A673 (cell line): Measurements from ENCODE around the gene EEPD1. TPM values are rescaled to one million over a fixed set of nuclear protein-coding genes. Genes with fewer than 3 reads are reported as not detected.
"Not testable (repeated sequence)": the region's sequence is repeated elsewhere in the genome, so short reads cannot be mapped to it uniquely, and the experiment has no call there.

Experiments used
- BruUV-seq: library from RNA; stranded (reverse); fragments of 400-500 nt; replicated peaks from 2 replicates; lab custom pipeline; 2021; lab: Mats Ljungman, UMichigan
- CTCF ChIA-PET: fragments of 300-600 bp; sonication (Branson Sonifier 250); formaldehyde crosslinking; loops from one replicate; lab custom pipeline; 2022; ENCODE audit warnings: antibody characterized with exemption; lab: Charles Lee
- POLR2A ChIA-PET: fragments of 300-600 bp; sonication (Branson Sonifier 250); formaldehyde crosslinking; loops from one replicate; lab custom pipeline; 2022; ENCODE audit warnings: antibody characterized with exemption; ENCODE audit not compliant: low non-redundant PET; lab: Charles Lee
- DNase-seq: peaks from one replicate; pipeline ENCODE4 v3.0.0-alpha.2; 2015; ENCODE audit warnings: low spot score
- H3K27ac ChIP-seq: fragments of 200-600 bp; sonication (generic); 2 replicates; pipeline ENCODE4 v1.5.1; 2016; ENCODE audit warnings: mixed run types, low read depth, mild to moderate bottlenecking, mixed read lengths, antibody characterized with exemption, low read length; ENCODE audit not compliant: poor library complexity, severe bottlenecking
- H3K27me3 ChIP-seq: fragments of 200-600 bp; sonication (generic); replicated peaks from 2 replicates; pipeline ENCODE4 v1.6.1; 2017; ENCODE audit warnings: mixed run types, low read depth, mild to moderate bottlenecking, mixed read lengths, antibody characterized with exemption, low read length; ENCODE audit not compliant: insufficient read depth, poor library complexity
- H3K36me3 ChIP-seq: fragments of 200-600 bp; sonication (generic); 2 replicates; pipeline ENCODE4 v1.6.1; 2016; ENCODE audit warnings: mixed run types, mild to moderate bottlenecking, mixed read lengths, antibody characterized with exemption, low read length; ENCODE audit not compliant: insufficient read depth, poor library complexity, severe bottlenecking
- H3K4me1 ChIP-seq: fragments of 200-600 bp; sonication (generic); 2 replicates; pipeline ENCODE4 v1.6.1; 2017; ENCODE audit warnings: mixed run types, mild to moderate bottlenecking, mixed read lengths, antibody characterized with exemption, low read length; ENCODE audit not compliant: insufficient read depth, poor library complexity, severe bottlenecking
- H3K4me3 ChIP-seq: fragments of 200-600 bp; sonication (generic); 2 replicates; pipeline ENCODE4 v1.5.1; 2016; ENCODE audit warnings: low read depth, mixed run types, mild to moderate bottlenecking, mixed read lengths, low read length; ENCODE audit not compliant: poor library complexity, severe bottlenecking
- H3K9me3 ChIP-seq: fragments of 200-600 bp; sonication (generic); 2 replicates; pipeline ENCODE4 v1.6.1; 2016; ENCODE audit warnings: mixed run types, low read depth, mild to moderate bottlenecking, mixed read lengths, antibody characterized with exemption, low read length; ENCODE audit not compliant: poor library complexity, severe bottlenecking
- EZH2 ChIP-seq: fragments of 200-600 bp; sonication (generic); IDR thresholded peaks from 2 replicates; pipeline ENCODE4 v1.6.1; 2017; ENCODE audit warnings: borderline replicate concordance, low read depth, mild to moderate bottlenecking, mixed read lengths, antibody characterized with exemption, low read length; ENCODE audit not compliant: poor library complexity, severe bottlenecking
- intact Hi-C: fragments of 100-400 bp; cut with micrococcal nuclease; formaldehyde crosslinking; loops from one replicate; pipeline ENCODE4 v1.10.0; 2022; ENCODE audit not compliant: unreplicated experiment
- total RNA-seq: library from RNA; stranded (reverse); gene quantifications from 2 replicates; pipeline ENCODE4 v1.2.3, GENCODE V29; 2021
- TF ChIP-seq, protein P1 (sequence below): fragments of 300-800, 200-600 bp; sonication (generic); conservative IDR thresholded peaks from 2 replicates; pipeline ENCODE4 v1.5.1; 2017; ENCODE audit warnings: low read depth, mild to moderate bottlenecking, antibody characterized with exemption, low read length, moderate library complexity, mixed read lengths

EEPD1 gene
- total RNA-seq, 1 experiment from 2014 or later, result 2.5 TPM

DNA sequence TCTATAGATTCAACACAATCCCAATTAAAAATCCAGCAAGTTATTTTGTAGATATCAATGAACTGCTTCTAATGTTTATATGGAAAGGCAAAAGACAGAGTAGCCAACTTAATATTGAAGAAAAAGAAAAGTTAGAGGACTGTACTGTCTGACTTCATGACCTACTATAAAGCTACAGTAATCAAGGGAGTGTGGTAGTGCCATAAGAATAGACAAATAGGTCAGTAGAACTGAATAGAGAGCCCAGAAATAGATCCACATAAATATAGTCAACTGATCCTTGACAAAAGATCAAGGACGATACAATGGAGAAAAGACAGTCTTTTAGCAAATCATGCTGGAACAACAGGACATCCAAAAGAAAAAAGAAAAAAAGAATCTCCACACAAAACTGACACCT is 7.4 kb upstream of the EEPD1 start:
- POLR2A ChIA-PET, result no interaction called here
- Histone ChIP-seq H3K36me3 (no peaks in the 10 kb centered on the region), H3K9me3 (no peaks in the 10 kb centered on the region), H3K27me3 (peaks cover 3% of the 10 kb centered on the region), H3K4me1 (no peaks in the 10 kb centered on the region), H3K4me3 (no peak overlapping the region), H3K27ac (no peak overlapping the region)
- TF ChIP-seq EZH2, result no peak
- TF ChIP-seq, protein P1, sequence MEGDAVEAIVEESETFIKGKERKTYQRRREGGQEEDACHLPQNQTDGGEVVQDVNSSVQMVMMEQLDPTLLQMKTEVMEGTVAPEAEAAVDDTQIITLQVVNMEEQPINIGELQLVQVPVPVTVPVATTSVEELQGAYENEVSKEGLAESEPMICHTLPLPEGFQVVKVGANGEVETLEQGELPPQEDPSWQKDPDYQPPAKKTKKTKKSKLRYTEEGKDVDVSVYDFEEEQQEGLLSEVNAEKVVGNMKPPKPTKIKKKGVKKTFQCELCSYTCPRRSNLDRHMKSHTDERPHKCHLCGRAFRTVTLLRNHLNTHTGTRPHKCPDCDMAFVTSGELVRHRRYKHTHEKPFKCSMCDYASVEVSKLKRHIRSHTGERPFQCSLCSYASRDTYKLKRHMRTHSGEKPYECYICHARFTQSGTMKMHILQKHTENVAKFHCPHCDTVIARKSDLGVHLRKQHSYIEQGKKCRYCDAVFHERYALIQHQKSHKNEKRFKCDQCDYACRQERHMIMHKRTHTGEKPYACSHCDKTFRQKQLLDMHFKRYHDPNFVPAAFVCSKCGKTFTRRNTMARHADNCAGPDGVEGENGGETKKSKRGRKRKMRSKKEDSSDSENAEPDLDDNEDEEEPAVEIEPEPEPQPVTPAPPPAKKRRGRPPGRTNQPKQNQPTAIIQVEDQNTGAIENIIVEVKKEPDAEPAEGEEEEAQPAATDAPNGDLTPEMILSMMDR, result no peak
- DNase-seq, result no peak
- CTCF ChIA-PET, result no interaction called here
- BruUV-seq, result no TSS peak
- intact Hi-C loops, result no loop called here

DNA sequence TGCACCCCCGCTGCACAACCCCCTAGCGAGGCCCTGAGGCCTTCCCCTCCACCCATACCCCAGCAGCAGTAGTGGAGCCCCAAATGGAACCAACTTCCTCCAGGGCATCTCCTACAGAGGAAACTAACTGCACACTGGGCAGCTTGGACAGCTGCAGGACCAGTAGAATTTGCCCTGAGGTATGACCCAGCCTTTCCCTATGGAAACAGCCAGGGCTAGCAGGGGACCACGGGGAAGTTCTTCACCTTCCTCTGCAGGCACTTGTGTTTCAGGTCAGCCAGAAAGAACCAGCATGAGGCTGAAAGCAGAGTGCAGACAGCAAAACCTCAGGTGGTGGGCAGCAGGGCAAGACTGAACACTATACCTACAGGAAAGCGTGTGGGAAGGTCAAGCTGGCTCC is 5.7 kb upstream of the EEPD1 start:
- H3K4me3 ChIP-seq, result no peak overlapping the region
- no peak for DNase-seq
- H3K9me3 ChIP-seq, result no peaks in the 10 kb centered on the region
- BruUV-seq, result no TSS peak
- ChIA-PET CTCF (no interaction called here), POLR2A (no interaction called here)
- peaks cover 4% of the 10 kb centered on the region for H3K4me1 ChIP-seq
- intact Hi-C loops, result no loop called here
- TF ChIP-seq, protein P1, result no peak
- TF ChIP-seq EZH2, result no peak
- H3K36me3 ChIP-seq, result no peaks in the 10 kb centered on the region
- no peak overlapping the region for H3K27ac ChIP-seq
- no peaks in the 10 kb centered on the region for H3K27me3 ChIP-seq

DNA sequence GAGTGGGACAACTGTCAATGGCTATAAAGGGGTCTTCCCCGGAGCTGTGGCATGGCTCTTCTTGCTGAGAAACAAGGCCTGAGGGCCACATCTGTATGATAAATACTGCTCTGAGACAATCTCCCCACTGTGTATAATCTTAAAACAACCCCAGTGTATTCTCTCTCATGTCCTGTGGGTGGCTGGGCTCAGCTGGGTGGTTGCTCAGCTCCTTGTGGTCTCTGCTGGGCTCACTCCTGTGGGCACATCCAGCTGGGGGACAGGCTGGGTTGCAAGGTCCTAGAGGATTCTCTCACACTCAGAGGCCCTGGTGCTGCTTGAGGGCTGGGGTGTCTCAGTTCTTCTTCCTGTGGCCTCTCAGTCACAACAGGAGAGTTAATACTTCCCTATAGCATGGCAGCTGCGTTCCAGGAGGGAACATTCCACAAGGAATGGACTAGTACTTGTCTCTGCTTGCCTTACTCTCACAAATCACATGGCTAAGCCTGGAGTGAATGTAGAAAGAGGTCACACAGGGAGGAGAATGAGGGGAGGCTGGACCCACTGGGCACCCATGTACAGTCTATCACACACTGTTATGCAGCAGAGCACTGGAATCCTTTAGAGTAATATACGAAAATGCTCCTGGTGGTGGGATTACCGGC is 4.5 kb upstream of the EEPD1 start:
- intact Hi-C loops, result no loop called here
- Histone ChIP-seq H3K4me3 (no peak overlapping the region), H3K4me1 (peaks cover 4% of the 10 kb centered on the region), H3K9me3 (no peaks in the 10 kb centered on the region), H3K27me3 (no peaks in the 10 kb centered on the region), H3K36me3 (no peaks in the 10 kb centered on the region), H3K27ac (no peak overlapping the region)
- CTCF ChIA-PET, result no interaction called here
- DNase-seq, result no peak
- POLR2A ChIA-PET, result no interaction called here
- TF ChIP-seq, protein P1, result no peak
- TF ChIP-seq EZH2, result no peak
- no TSS peak for BruUV-seq

DNA sequence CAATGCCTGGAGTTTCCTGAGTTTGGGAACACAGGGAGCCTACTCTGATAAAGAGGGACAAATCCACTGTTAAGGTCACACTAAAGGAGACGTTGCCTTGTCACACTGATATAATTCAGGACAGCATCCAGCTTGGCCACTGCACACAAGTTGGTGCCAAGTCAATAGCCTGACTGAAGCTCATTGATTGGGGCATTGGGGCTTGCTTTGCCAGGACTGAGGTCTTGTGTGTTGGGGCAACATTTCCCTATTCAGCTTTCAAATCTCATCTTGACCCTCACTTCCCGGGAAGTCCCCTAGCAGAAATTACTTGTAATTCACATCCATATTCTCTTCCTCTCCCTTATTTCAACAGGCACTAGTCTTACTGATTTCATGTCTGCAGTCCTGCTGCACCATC is 3.8 kb upstream of the EEPD1 start:
- H3K36me3 ChIP-seq, POLR2A ChIA-PET, H3K4me3 ChIP-seq, intact Hi-C loops, DNase-seq, H3K9me3 ChIP-seq, BruUV-seq, H3K27ac ChIP-seq, H3K27me3 ChIP-seq, CTCF ChIA-PET, H3K4me1 ChIP-seq: not testable (repeated sequence)
